SU-DHL-6 (cell line): Measurements from ENCODE around the gene TNNC1.

ENCODE experiments used
- CTCF ChIP-seq: fragments of 200-600 bp; sonication (generic); IDR thresholded peaks from one replicate; pipeline ENCODE4 v1.5.1; 2017; ENCODE audit warnings: antibody characterized with exemption, mild to moderate bottlenecking, low read length, moderate library complexity; ENCODE audit not compliant: insufficient read depth, poor library complexity, severe bottlenecking
- EZH2phosphoT487 ChIP-seq: fragments of 200-600 bp; sonication (generic), shearing (Covaris generic); conservative IDR thresholded peaks from 2 replicates; pipeline ENCODE4 v1.6.1; 2018; ENCODE audit warnings: mild to moderate bottlenecking, antibody characterized with exemption, low read length, moderate library complexity, mixed read lengths

GRCh38 chr3:52494445-52494844, 40.6 kb upstream of the TNNC1 start:
- TF ChIP-seq CTCF = no peak
- TF ChIP-seq EZH2phosphoT487 = no peak
